HG03135 (cell line): ENCODE measurements around the gene RHOJ.

Experiments used
- ATAC-seq: cut with Tn5 transposase; IDR thresholded peaks from one replicate; pipeline ENCODE4 v1.9.1; 2021; ENCODE audit warnings: mild to moderate bottlenecking, moderate library complexity; ENCODE audit not compliant: unreplicated experiment

The RHOJ gene

DNA sequence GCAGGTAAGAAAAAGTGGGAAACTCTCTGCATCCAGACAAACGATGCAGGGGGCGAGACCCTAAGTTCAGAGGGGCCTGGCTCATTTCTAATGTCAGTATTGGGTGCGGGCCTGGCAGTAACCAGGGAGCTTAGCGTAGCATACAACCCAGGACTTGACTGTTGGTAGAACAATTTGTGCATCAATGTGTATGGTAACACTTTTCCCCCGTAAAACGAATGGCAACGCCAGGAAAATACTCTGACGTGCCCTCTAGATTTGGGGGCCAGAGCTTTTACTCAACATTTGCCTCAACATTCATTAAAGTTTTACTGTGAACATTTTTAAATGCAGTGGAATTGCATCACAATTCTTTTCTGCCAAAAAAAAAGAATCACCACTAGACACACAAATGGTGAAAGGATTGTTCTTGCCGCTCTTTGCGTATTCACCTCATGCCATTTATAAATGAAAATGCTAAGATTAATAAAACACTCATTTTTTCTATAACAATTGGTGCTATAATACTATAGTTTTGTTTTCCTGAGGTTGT is 867 bp downstream of the RHOJ start:
- ATAC-seq, result no peak

DNA sequence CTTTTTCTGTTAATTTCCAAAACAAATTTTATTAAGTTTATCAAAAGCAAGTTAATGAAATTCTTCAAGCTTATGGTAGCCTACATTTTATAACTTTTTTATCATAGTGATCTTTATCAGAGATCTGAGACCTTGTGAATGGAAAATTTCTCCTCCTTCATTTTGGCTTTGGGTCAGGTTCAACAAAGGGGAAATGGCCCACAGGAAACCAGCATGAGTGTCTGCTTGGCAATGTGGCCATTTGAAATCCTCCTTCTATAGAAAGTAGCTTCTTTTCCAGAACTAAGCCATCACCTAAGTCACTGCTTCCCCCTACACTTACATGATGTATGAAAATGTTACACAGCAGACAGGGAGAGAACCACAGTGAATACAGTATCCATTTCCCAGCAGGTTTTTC is 1.6 kb downstream of the RHOJ start:
- ATAC-seq, result no peak

DNA sequence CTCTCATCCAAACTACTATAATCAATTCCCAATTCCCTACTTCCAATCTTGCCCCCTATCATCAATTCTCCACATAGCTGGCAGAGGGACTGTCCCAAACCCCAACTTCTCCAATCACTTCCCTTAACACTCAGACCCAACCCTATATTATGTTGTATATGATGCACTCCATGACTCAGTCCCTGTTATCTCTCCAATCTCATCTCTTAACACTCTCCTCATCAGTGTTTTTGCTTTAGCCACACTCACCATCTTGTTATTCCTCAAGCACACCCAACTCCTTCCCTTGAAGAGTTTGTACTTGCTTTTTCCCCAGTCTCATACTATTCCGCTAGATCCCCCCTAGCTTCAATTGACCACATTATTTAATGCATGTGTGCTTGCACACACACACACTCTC is 4.9 kb downstream of the RHOJ start:
- ATAC-seq, result no peak

DNA sequence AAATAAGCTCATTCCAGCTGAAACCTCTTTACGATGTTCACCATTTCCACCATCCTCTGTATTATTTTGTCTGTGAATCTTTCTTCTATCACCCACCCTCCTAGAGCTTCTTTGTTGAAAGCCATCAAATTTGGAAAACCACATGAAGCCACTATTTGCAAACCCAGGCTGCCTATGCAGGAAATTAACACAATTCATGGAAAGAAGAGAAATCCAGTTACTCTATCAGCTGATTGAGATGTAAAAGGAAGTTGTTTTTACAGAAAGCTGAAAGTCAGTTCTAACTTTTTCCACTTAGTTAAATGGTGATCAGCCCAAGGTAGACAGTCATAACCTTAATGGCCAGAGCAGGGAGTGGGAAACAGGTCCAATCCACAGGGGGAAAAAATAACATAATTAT is 6.6 kb downstream of the RHOJ start:
- ATAC-seq, result no peak

DNA sequence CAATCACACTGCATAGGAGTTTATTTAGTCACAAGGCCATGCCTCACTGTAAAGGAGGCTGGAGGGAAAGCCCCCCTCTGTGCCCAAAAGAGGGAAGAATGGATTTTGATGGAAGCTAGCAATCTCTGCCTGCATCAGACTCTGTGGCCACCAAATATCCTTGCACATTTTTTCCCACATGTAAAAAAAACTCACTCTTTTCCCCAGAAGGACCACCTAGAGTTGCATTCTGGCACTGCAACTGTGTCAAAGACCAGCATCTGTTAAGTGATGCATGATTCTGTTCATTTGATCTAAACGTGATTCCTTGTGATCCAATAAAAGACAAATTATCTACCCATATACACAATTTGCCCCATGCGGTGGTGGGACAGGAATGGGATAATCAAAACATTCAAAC is 8.0 kb downstream of the RHOJ start:
- ATAC-seq, result no peak

DNA sequence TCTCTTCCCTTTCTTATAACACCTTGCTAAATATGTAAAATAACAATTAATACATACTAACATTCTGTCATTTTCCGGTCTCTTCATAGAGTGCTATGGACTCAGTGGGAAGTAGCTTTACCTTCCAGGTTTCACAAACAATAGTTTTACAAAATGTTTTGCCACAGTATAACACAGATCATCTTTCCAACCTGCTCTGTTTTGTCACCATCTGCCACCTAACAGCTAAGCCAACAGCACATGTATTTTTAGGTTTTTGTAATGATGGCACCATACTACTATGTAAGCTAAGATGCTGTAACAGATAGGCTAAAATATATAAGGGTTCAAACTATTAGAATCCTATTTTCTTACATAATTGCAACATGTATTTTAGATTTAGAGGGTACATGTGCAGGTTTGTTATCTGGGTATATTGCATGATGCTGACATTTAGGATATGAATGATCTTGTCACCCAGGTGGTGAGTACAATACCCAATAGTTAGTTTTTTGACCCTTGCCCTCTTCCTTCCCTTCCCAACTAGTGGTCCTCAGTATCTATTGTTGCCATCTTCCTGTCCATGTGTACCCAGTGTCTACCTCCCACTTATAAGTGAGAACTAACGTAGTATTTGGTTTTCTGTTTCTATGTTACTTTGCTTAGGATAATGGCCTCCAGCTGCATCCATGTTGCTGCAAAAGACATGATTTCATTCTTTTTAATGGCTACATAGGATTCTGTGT is 8.7 kb downstream of the RHOJ start:
- no peak for ATAC-seq

DNA sequence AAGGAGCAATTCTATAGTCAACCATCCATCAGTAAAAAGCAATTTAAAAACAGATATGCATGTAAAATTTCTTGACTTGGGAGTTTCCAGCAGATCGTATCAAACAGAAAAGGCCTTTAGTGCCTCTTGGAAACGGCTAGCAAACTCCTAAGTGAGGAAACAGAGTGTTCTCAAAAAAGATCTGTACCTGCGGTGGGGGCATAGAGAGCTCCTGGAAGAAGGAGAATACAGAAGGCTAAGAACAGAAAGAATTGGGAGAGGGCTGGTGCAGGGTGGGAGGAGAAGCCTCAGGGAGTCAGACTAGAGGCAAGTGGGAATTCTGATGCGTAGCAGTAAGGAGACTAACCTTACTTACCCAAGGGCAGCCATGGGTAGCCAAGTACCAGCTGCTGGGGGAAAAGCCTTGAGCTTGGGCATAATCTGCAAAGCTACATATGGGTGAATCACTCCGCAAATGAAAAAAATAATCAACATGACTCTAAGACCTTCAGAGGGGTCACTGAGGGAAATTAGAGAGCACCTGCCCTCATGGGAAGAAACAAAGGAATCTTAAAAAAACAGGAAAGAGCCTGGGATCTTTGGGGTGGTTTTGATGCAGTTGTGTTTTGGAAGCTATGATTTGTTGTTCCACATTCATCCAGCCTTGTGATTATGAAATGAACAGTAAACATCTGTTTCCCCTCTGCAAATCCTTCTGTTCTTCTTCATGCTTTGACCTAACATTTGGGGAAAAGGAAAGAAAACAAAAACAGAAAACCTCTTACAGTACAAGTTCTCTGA is 10.4 kb downstream of the RHOJ start:
- no peak for ATAC-seq

DNA sequence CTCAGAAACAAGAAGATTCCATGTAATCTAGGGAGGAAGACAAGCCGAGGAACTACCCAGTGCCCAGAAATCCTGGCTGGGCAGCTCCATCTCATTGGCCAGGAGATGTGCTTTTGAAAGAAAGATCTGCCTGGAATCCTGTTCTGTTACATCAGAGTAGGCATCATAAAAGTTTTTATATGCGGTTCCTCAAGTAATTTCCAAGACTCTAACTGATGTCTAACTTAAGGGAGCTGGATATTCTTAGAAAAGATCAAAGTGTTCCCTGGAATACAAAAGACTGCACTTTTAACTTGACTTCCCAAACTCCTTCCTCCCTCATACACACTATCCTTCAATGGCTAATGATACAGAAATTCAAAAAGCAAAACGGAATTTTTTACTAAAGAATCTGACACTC is 16.3 kb downstream of the RHOJ start:
- no peak for ATAC-seq

DNA sequence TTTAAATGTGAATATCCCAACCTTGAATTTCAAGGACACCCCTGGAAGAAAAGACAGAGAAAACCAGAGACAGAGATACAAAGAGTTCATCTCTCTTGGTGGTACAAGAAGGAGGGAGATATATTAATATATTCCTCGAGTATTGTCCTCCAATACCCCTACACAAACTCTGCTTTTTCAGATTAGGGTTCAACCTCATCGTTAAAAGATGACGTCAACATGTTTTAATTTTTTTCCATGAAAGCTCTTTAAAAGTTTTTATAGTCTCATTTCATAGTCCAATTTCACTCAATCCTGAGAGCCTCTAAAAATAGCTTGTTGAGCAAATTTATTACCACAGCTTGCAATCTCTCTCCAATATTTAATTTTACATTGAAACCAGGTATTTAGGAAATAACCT is 19.4 kb downstream of the RHOJ start:
- no peak for ATAC-seq

DNA sequence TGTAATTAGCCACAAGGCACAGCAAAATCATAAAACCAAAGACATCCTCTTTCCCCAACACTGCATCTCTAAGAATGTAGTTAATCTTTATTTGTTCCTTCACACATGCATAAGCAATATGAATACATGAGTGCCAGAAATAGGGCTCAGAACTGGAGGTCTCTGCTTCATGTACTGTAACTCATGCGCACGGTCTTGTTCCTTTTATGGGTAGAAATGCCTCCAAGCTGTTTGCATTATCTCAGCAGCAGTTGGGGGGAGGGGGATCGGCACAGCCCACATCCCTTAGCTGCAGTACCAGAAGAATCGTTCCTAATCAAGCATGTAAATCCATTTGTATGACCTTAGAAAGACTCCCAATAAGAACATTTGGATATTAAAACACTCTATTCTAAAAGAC is 20.0 kb downstream of the RHOJ start:
- no peak for ATAC-seq

DNA sequence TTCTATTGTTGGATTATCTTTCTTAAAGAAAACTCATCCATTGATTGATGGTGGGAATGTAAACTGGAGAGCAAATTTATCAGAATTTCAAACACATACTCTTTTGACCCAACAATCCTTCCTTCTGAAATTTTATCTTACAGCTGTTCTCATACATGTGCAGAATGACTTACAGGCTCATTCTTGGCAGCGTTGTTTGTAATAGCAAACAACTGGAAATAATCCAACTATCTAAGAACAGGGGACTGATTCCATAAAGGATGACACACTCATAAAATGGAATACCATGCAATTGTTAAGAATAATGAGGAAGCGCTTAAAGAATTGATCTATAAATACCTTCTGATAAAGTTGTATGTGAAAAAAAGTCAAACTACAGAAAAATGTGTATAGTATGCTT is 24.0 kb downstream of the RHOJ start:
- no peak for ATAC-seq

DNA sequence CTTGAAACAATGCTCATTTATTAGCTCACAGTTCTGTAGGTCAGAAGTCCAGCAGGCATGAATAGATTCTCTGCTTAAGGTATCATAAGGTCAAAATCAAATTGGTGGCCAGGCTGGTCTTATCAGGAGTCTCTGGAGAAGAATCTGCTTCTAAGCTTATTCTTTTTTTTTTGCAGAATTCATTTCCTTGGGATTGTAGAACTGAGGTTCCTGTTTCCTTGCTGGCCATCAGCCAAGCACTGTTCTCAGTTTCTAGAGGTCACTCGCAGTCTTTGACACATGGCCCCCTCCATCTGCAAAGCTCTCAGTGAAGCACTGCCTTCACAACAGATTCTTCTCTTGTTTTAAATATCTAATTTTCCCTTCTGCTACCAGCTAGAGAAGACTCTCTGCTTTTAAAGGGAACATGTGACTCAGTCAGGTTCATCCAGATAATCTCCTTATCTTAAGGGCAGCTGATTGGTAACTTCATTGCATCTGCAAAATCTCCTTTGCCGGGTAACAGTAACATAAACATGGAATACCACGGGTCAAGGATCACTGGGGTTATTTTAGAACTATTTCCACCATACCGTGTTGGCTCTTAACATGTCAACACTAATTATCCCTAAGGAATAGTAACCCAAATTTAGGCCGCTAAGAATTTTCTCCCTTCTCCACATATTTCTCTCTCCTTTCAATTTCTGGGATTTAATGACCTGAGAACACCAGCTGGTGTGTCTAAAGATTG is 25.3 kb downstream of the RHOJ start:
- ATAC-seq, result no peak

DNA sequence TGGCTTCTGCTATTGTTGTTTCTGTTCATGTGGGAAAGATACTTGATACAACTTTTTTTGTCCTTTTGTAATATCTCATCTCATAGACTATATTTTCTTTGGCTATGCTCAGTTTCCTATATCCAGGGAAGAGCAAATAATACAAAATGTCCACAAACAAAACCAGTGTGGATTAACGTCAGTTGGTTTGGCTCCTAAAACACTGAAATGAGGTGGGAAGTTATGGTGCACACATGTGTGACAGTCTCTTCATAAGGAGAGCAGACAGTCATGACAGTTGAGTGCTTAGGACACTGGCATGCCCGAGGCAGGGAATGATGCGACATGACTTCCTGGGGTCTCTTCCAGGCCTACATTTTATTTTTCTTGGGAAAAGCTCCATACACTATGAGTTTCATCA is 27.5 kb downstream of the RHOJ start:
- ATAC-seq, result no peak

DNA sequence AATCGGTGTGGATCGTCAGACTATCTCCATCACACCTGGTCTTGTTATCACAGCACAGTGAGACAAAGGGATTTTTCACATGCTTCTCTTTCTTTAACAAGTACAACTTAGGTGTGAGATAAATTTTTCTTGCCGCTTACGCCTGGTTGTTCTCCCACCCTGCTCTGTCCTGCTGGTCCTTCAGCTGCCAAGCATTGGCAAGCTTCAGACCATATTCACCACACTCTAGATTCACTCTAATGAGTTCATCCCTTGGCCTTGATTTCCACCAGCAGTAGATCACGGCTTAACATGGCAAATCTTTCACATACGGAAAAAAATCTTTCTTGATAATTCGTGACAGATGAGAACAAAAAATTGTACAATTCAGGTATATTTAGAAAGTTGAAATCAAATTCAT is 33.5 kb downstream of the RHOJ start:
- no peak for ATAC-seq

DNA sequence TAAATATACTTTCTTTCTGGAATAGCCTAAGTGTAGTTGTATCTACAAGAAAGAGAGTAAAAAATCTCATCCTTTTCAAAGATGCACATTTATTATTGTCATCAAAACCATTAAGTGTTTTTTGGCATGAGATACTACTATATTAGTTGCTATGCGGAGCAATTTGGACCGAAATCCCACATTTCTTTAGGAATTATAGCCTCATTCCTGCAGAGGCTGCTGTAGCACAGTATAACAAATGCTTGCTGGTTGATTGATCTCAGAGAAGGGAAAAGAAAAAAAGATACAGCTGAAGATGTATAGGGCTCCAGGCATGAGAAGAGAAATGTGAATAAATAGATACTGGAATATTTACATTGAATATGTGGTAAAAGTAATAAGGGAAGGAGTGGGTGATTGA is 36.0 kb downstream of the RHOJ start:
- no peak for ATAC-seq

DNA sequence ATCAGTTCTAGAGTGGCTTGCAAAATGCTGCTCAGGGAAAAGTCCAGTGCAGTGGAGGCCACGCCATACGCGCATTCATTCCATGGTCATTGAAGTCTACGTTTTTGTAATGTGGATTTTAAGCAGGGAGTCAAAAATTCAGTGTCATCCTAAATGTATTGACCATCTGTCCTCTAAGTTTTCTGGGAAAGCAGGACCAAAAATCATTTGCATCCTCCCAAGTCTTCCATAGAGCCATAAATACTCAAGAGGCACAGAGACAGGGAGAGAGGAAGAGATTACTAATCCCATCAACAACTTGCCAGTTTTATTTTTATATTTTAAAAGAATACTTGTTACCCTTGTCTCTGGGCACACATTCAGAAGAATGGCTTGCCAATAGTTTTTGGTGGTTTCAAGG is 36.9 kb downstream of the RHOJ start:
- no peak for ATAC-seq

DNA sequence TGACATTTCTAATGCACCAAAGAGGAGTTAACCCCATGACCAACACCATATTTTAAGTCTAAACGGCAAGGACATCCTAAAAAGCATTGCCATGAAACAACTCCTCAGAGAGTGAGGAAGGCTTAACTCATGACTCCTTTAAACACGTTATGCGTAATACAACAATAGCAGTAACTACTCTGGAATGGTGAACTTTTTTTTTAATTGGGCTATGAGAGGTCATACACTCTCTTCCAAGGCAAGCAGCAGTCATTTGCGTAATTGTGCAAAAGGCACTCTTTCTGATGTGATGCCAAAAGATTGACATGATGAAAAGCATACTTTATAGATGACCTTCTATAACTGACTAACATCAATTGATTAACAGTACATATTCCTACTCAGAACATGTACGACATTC is 39.4 kb downstream of the RHOJ start:
- ATAC-seq, result no peak

DNA sequence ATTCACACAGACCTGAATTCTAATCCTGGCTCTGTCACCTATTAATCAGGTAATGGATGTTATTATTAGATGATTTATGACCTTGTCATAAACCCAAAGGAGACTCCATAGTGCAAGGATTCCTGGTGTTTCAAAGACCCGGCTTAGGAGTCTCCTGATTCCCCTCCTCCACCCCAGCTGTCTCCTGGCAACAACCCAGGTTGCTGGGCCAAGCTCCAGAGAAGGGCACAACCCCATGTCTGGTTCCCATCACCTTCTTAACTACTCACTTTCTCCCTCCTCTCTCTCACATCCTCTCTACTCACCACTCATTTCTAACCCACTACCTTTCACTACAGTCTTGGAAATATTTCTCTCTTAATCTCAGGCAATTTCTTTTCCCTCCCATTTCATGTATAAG is 41.6 kb downstream of the RHOJ start:
- ATAC-seq, result no peak

DNA sequence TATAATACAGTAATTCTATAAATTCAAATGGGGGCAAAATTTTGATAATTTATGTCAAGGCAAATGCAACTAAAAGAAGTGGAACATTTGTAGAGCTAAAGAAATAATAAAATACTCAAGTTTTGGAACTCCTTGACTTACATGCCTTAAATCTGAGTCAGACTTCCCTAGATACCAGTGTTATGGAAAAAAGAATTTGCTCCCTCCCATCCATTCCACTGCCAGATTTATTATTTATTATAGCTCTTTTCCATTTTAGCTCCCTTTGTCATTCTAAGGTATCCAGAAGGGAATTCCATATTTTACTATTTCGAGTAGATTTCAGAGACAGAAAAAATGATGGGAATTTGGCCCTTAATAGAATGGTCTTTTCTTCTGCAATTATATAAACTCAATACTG is 44.0 kb downstream of the RHOJ start:
- ATAC-seq, result no peak

DNA sequence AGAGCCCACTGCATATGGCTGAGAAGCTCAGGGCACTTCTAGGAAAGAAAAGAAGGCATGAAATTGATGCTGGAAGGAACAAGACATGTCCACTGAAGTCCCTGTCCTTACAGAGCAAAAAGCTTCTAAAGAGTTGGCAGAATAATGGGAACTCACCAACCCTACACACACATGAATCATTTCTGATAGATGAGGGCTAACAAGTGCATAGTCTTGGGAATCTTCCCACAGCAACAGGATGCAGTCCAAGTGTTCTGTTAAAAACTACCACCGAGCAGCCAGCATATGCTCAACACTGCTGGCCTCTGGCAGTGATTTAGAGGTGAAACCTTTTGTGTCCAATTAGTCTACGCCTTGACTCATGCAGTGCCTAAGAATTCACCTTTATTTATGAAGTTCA is 44.8 kb downstream of the RHOJ start:
- no peak for ATAC-seq

DNA sequence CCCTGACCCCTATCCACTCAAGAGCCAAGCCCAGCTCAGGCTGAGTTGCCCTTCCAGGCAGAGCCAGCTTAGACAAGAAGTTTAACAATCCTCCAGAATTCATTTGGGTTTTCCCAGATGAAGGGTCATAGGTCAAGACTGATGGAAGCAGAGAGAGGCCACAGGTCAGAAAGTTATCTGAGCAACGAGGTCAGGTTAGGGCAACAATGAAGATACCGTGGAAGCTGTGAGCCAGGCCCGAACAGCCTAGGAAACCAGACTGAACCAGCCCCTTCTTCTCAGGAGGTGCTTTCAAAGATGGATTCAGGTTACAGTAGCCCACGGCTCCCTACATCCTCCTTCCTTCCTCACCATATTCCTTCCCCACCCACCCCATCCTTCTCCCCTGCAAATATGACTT is 53.1 kb downstream of the RHOJ start:
- no peak for ATAC-seq

DNA sequence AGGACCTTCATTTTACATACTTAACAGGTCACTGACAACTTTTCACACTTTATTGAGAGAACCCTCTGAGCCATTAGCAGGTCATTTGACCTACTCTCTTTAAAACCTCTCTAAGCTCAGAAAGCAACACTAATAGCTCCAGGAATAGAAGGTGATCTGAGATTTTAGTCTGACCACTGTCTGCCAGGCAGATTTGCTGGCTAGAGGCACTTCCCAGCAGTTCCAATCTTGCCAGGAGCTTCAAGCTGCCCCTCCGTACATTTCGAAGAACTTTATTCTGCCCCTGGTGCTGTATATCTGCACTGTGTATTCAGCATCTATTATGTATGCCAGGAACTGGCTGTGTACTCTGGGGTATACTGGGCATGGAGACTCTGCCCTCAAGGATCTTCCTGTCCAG is 58.2 kb downstream of the RHOJ start:
- no peak for ATAC-seq
